Mesothelial cell of epicardium (in vitro differentiated cells): Measurements from ENCODE around the gene TCERG1L. TPM values are rescaled to one million over a fixed set of nuclear protein-coding genes. Genes with fewer than 3 reads are reported as not detected.

Experiments
- DNase-seq, 2 experiments: peaks; one replicate each; pipeline ENCODE4 v3.0.0; 2021; ENCODE audit warnings: low spot score in 2 of 2; ENCODE audit not compliant: unreplicated experiment in 2 of 2
- H3K27ac Mint-ChIP-seq: 2 replicates; pipeline ENCODE4 v1.8.0; 2021; ENCODE audit warnings: mixed read lengths
- H3K27me3 Mint-ChIP-seq: 2 replicates; pipeline ENCODE4 v1.8.0; 2021; ENCODE audit warnings: low read depth, mixed read lengths
- H3K36me3 Mint-ChIP-seq: 2 replicates; pipeline ENCODE4 v1.8.0; 2021; ENCODE audit warnings: mixed read lengths
- H3K4me1 Mint-ChIP-seq: 2 replicates; pipeline ENCODE4 v1.8.0; 2021; ENCODE audit warnings: mixed read lengths
- H3K4me3 Mint-ChIP-seq: 2 replicates; pipeline ENCODE4 v1.8.0; 2021; ENCODE audit warnings: mild to moderate bottlenecking, moderate library complexity, mixed read lengths
- H3K9me3 Mint-ChIP-seq: 2 replicates; pipeline ENCODE4 v1.8.0; 2021; ENCODE audit warnings: mixed read lengths
- CTCF ChIP-seq: fragments of 200-600 bp; sonication (generic); IDR thresholded peaks from one replicate; pipeline ENCODE4 v1.5.0; 2021; ENCODE audit warnings: antibody characterized with exemption; ENCODE audit not compliant: unreplicated experiment
- total RNA-seq: library from RNA; stranded (reverse); gene quantifications from 3 replicates; pipeline ENCODE4 v1.2.1, GENCODE V29; 2021

Gene TCERG1L
- total RNA-seq, 1 donor from 2014 or later: 0.63 TPM

- H3K27me3 Mint-ChIP-seq: no peaks in the 10 kb centered on the region
- peaks cover 13% of the 10 kb centered on the region for H3K4me1 Mint-ChIP-seq
- TF ChIP-seq CTCF: no peak
- H3K36me3 Mint-ChIP-seq: no peaks in the 10 kb centered on the region
- DNase-seq: peak in 1 of 2 experiments; percentile 22
- H3K9me3 Mint-ChIP-seq: no peaks in the 10 kb centered on the region
- H3K4me3 Mint-ChIP-seq: no peak overlapping the region
- H3K27ac Mint-ChIP-seq: no peak overlapping the region
These were observed 135.6 kb downstream of the TCERG1L start for GRCh38 chr10:131175891-131176290.

GRCh38 chr10:131174651-131175540 lies 136.6 kb downstream of the TCERG1L start:
- H3K27ac Mint-ChIP-seq: no peak overlapping the region
- H3K9me3 Mint-ChIP-seq: no peaks in the 10 kb centered on the region
- H3K4me3 Mint-ChIP-seq: no peak overlapping the region
- peaks cover 18% of the 10 kb centered on the region for H3K4me1 Mint-ChIP-seq
- no peaks in the 10 kb centered on the region for H3K27me3 Mint-ChIP-seq
- peak in 1 of 2 experiments; percentile 36 for DNase-seq
- H3K36me3 Mint-ChIP-seq: no peaks in the 10 kb centered on the region
- no peak for TF ChIP-seq CTCF

GRCh38 chr10:131174211-131174565 lies 137.3 kb downstream of the TCERG1L start:
- Mint-ChIP-seq H3K27me3 (no peaks in the 10 kb centered on the region), H3K36me3 (no peaks in the 10 kb centered on the region), H3K4me1 (peaks cover 16% of the 10 kb centered on the region), H3K9me3 (no peaks in the 10 kb centered on the region), H3K27ac (no peak overlapping the region), H3K4me3 (no peak overlapping the region)
- no peak for TF ChIP-seq CTCF
- peak in 1 of 2 experiments; percentile 22 for DNase-seq

- no peaks in the 10 kb centered on the region for H3K27me3 Mint-ChIP-seq
- peak in 1 of 2 experiments; percentile 14 for DNase-seq
- no peaks in the 10 kb centered on the region for H3K36me3 Mint-ChIP-seq
- H3K4me1 Mint-ChIP-seq: peaks cover 11% of the 10 kb centered on the region
- no peak overlapping the region for H3K4me3 Mint-ChIP-seq
- no peak for TF ChIP-seq CTCF
- H3K27ac Mint-ChIP-seq: no peak overlapping the region
- no peaks in the 10 kb centered on the region for H3K9me3 Mint-ChIP-seq
These were observed 137.9 kb downstream of the TCERG1L start for GRCh38 chr10:131173484-131174210.

- H3K9me3 Mint-ChIP-seq: no peaks in the 10 kb centered on the region
- H3K36me3 Mint-ChIP-seq: no peaks in the 10 kb centered on the region
- TF ChIP-seq CTCF: no peak
- peak in 1 of 2 experiments; percentile 24 for DNase-seq
- H3K4me3 Mint-ChIP-seq: no peak overlapping the region
- no peak overlapping the region for H3K27ac Mint-ChIP-seq
- H3K4me1 Mint-ChIP-seq: peaks cover 10% of the 10 kb centered on the region
- H3K27me3 Mint-ChIP-seq: no peaks in the 10 kb centered on the region
These were observed 139.1 kb downstream of the TCERG1L start for GRCh38 chr10:131172433-131172832.
